ENCODE data around the gene SNX32.

- TF ChIP-seq, protein P1, sequence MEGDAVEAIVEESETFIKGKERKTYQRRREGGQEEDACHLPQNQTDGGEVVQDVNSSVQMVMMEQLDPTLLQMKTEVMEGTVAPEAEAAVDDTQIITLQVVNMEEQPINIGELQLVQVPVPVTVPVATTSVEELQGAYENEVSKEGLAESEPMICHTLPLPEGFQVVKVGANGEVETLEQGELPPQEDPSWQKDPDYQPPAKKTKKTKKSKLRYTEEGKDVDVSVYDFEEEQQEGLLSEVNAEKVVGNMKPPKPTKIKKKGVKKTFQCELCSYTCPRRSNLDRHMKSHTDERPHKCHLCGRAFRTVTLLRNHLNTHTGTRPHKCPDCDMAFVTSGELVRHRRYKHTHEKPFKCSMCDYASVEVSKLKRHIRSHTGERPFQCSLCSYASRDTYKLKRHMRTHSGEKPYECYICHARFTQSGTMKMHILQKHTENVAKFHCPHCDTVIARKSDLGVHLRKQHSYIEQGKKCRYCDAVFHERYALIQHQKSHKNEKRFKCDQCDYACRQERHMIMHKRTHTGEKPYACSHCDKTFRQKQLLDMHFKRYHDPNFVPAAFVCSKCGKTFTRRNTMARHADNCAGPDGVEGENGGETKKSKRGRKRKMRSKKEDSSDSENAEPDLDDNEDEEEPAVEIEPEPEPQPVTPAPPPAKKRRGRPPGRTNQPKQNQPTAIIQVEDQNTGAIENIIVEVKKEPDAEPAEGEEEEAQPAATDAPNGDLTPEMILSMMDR (IDR thresholded peaks at IDR 0.05): no peak
- TF ChIP-seq, protein P2, sequence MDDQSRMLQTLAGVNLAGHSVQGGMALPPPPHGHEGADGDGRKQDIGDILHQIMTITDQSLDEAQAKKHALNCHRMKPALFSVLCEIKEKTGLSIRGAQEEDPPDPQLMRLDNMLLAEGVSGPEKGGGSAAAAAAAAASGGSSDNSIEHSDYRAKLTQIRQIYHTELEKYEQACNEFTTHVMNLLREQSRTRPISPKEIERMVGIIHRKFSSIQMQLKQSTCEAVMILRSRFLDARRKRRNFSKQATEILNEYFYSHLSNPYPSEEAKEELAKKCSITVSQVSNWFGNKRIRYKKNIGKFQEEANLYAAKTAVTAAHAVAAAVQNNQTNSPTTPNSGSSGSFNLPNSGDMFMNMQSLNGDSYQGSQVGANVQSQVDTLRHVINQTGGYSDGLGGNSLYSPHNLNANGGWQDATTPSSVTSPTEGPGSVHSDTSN (IDR thresholded peaks at IDR 0.05): no peak
- TF ChIP-seq RNF2 (IDR thresholded peaks at IDR 0.05; ENCODE audit: borderline replicate concordance, low read depth): no peak
- no peak for TF ChIP-seq MYC (IDR thresholded peaks at IDR 0.05; ENCODE audit: borderline replicate concordance, low read length)
- no peak for TF ChIP-seq MAFK (IDR thresholded peaks at IDR 0.05; ENCODE audit: partially characterized antibody)
- no peak for TF ChIP-seq EP300 (IDR thresholded peaks at IDR 0.05)
- TF ChIP-seq POLR2A (IDR thresholded peaks at IDR 0.05; ENCODE audit: low read length): no peak
- TF ChIP-seq ZNF302 (CRISPR knock-in tag; IDR thresholded peaks at IDR 0.05): no peak
Observed at GRCh38 chr11:65885808-65886536, 52.2 kb downstream of the SNX32 start.
